CD4-positive, alpha-beta memory T cell (primary cell): Measurements from ENCODE around the gene ATP7B. TPM values are rescaled to one million over a fixed set of nuclear protein-coding genes. Genes with fewer than 3 reads are reported as not detected.

Experiments
- CTCF ChIA-PET: fragments of 350-600 bp; sonication (Branson Sonifier 250); formaldehyde crosslinking; loops from one replicate; lab custom pipeline; 2021; ENCODE audit warnings: inconsistent platforms; ENCODE audit not compliant: partially characterized antibody; lab: Charles Lee
- POLR2A ChIA-PET: fragments of 350-600 bp; sonication (Branson Sonifier 250); formaldehyde crosslinking; loops from one replicate; lab custom pipeline; 2021; ENCODE audit not compliant: partially characterized antibody; lab: Charles Lee
- DNase-seq, 5 donors: peaks; one replicate each; pipeline versions ENCODE4 v3.0.0 to v3.0.0-alpha.2; 2020 to 2022; ENCODE audit warnings: mixed read lengths in 1 of 5
- H3K27ac ChIP-seq: one replicate; pipeline ENCODE4 v1.7.0; 2013; ENCODE audit warnings: low read depth, low read length
- H3K27me3 ChIP-seq: 2 replicates; pipeline ENCODE4 v1.7.0; 2013; ENCODE audit warnings: mild to moderate bottlenecking, low read length, moderate library complexity; ENCODE audit not compliant: insufficient read depth
- H3K36me3 ChIP-seq: 2 replicates; pipeline ENCODE4 v1.7.0; 2013; ENCODE audit warnings: mild to moderate bottlenecking, low read length, moderate library complexity; ENCODE audit not compliant: insufficient read depth
- H3K4me1 ChIP-seq: 2 replicates; pipeline ENCODE4 v1.7.0; 2013; ENCODE audit warnings: mild to moderate bottlenecking, low read length, moderate library complexity; ENCODE audit not compliant: insufficient read depth
- H3K4me3 ChIP-seq, 2 donors: one replicate each; pipeline ENCODE4 v1.7.0; 2013; ENCODE audit warnings: low read length in 2 of 2, mild to moderate bottlenecking in 1 of 2
- H3K9me3 ChIP-seq, 2 donors: one replicate each; pipeline ENCODE4 v1.7.0; 2013; ENCODE audit warnings: low read length in 2 of 2, control low read depth in 1 of 2; ENCODE audit not compliant: control insufficient read depth in 1 of 2
- H3K27ac Mint-ChIP-seq, 7 donors: one replicate each; pipeline ENCODE4 v1.8.0; 2020 to 2021; ENCODE audit warnings: mixed read lengths in 7 of 7, mild to moderate bottlenecking in 6 of 7, inconsistent platforms in 3 of 7, moderate library complexity in 3 of 7
- H3K27me3 Mint-ChIP-seq, 2 donors: one replicate each; pipeline ENCODE4 v1.8.0; 2020 to 2021; ENCODE audit warnings: mixed read lengths in 2 of 2
- H3K36me3 Mint-ChIP-seq, 2 donors: one replicate each; pipeline ENCODE4 v1.8.0; 2020 to 2021; ENCODE audit warnings: mixed read lengths in 2 of 2, inconsistent platforms in 1 of 2, mild to moderate bottlenecking in 1 of 2
- H3K4me1 Mint-ChIP-seq, 4 donors: one replicate each; pipeline ENCODE4 v1.8.0; 2020 to 2021; ENCODE audit warnings: mixed read lengths in 4 of 4, mild to moderate bottlenecking in 1 of 4
- H3K4me3 Mint-ChIP-seq, 8 donors: one replicate each; pipeline ENCODE4 v1.8.0; 2020 to 2021; ENCODE audit warnings: mixed read lengths in 8 of 8, mild to moderate bottlenecking in 7 of 8, moderate library complexity in 6 of 8, inconsistent platforms in 3 of 8
- H3K9me3 Mint-ChIP-seq, 8 donors: one replicate each; pipeline ENCODE4 v1.8.0; 2020 to 2021; ENCODE audit warnings: mixed read lengths in 8 of 8, mild to moderate bottlenecking in 5 of 8, inconsistent platforms in 3 of 8, moderate library complexity in 1 of 8
- intact Hi-C: fragments of 100-400 bp; cut with micrococcal nuclease; formaldehyde crosslinking; loops from one replicate; pipeline ENCODE4 v1.15.1; 2023
- polyA plus RNA-seq, 2 donors: library from polyadenylated mRNA; unstranded; fragments of 300-500 nt; fragmentation: Illumina TruSeq; gene quantifications; one replicate each; pipeline ENCODE4 v1.2.3, GENCODE V29; 2021
- total RNA-seq, 2 experiments: library from RNA; stranded (reverse); gene quantifications; one replicate each; pipeline ENCODE4 v1.2.3, GENCODE V29; 2021

The ATP7B gene
- total and polyA plus RNA-seq, 4 experiments from 2014 or later: 0.28 to 1.4 (median 0.87) TPM

- ChIA-PET CTCF (no interaction called here), POLR2A (no interaction called here)
- peaks cover 23 to 32% (median 28%) of the 10 kb centered on the region in 4 donors for H3K4me1 Mint-ChIP-seq
- H3K27me3 Mint-ChIP-seq: no peaks in the 10 kb centered on the region
- Histone ChIP-seq H3K4me3 (no peak within 1 kb of the TSS), H3K36me3 (peaks cover 30% of the 10 kb centered on the region), H3K27me3 (no peaks in the 10 kb centered on the region), H3K9me3 (no peaks in the 10 kb centered on the region), H3K4me1 (peaks cover 4% of the 10 kb centered on the region), H3K27ac (no peak within 1 kb of the TSS)
- peaks cover 82 to 83% of the 10 kb centered on the region in 2 donors for H3K36me3 Mint-ChIP-seq
- no peak for DNase-seq
- no peak within 1 kb of the TSS for H3K4me3 Mint-ChIP-seq
- intact Hi-C loops: no loop called here
- peaks cover 0 to 8% (median 3%) of the 10 kb centered on the region in 8 donors for H3K9me3 Mint-ChIP-seq
- no peak within 1 kb of the TSS for H3K27ac Mint-ChIP-seq
Observed at GRCh38 chr13:52024481-52024880, 13.2 kb upstream of the ATP7B start, which contains the start of gene UTP14C. Gene UTP14C, plus strand, starts transcription at chr13:52024691. Its CDS starts 4,114 bp downstream, at chr13:52028805.

GRCh38 chr13:52022356-52022755 is 11.1 kb upstream of the ATP7B start:
- no peak overlapping the region for H3K27ac ChIP-seq
- H3K36me3 Mint-ChIP-seq: peaks cover 72 to 82% of the 10 kb centered on the region in 2 donors
- peaks cover 26 to 36% (median 34%) of the 10 kb centered on the region in 4 donors for H3K4me1 Mint-ChIP-seq
- H3K9me3 ChIP-seq: no peaks in the 10 kb centered on the region
- H3K9me3 Mint-ChIP-seq: peaks cover 0 to 6% (median 3%) of the 10 kb centered on the region in 8 donors
- H3K27me3 ChIP-seq: no peaks in the 10 kb centered on the region
- no peak overlapping the region for H3K4me3 Mint-ChIP-seq
- peaks cover 4% of the 10 kb centered on the region for H3K4me1 ChIP-seq
- H3K27ac Mint-ChIP-seq: no peak overlapping the region
- ChIA-PET CTCF (no interaction called here), POLR2A (no interaction called here)
- H3K36me3 ChIP-seq: peaks cover 30% of the 10 kb centered on the region
- no peak for DNase-seq
- no peaks in the 10 kb centered on the region for H3K27me3 Mint-ChIP-seq
- intact Hi-C loops: no loop called here
- no peak overlapping the region for H3K4me3 ChIP-seq

GRCh38 chr13:52020191-52020590 is 8.9 kb upstream of the ATP7B start:
- Histone ChIP-seq H3K4me1 (no peaks in the 10 kb centered on the region), H3K9me3 (no peaks in the 10 kb centered on the region), H3K27ac (no peak overlapping the region), H3K36me3 (peaks cover 21% of the 10 kb centered on the region), H3K4me3 (no peak overlapping the region), H3K27me3 (no peaks in the 10 kb centered on the region)
- H3K27ac Mint-ChIP-seq: no peak overlapping the region
- DNase-seq: no peak
- intact Hi-C loops: no loop called here
- CTCF ChIA-PET: no interaction called here
- peaks cover 22 to 31% (median 28%) of the 10 kb centered on the region in 4 donors for H3K4me1 Mint-ChIP-seq
- H3K27me3 Mint-ChIP-seq: no peaks in the 10 kb centered on the region
- POLR2A ChIA-PET: no interaction called here
- H3K9me3 Mint-ChIP-seq: peaks cover 0 to 1% (median 0%) of the 10 kb centered on the region in 8 donors
- H3K36me3 Mint-ChIP-seq: peaks cover 65 to 75% of the 10 kb centered on the region in 2 donors
- no peak overlapping the region for H3K4me3 Mint-ChIP-seq

GRCh38 chr13:52016296-52016695 is 5.0 kb upstream of the ATP7B start:
- Histone ChIP-seq H3K4me1 (peaks cover 17% of the 10 kb centered on the region), H3K4me3 (no peak overlapping the region), H3K27me3 (no peaks in the 10 kb centered on the region), H3K27ac (no peak overlapping the region), H3K36me3 (peaks cover 9% of the 10 kb centered on the region), H3K9me3 (no peaks in the 10 kb centered on the region)
- ChIA-PET CTCF (no interaction called here), POLR2A (interaction anchor here (0.6 kb wide), 1 partner anchor 119 kb away, joined by 3 read pairs; no protein-coding TSS in a partner anchor)
- H3K27me3 Mint-ChIP-seq: peaks cover 0 to under 1% of the 10 kb centered on the region in 2 donors
- H3K9me3 Mint-ChIP-seq: no peaks in the 10 kb centered on the region
- no peak for DNase-seq
- intact Hi-C loops: no loop called here
- no peak overlapping the region for H3K4me3 Mint-ChIP-seq
- peaks cover 21 to 43% (median 33%) of the 10 kb centered on the region in 4 donors for H3K4me1 Mint-ChIP-seq
- H3K27ac Mint-ChIP-seq: no peak overlapping the region
- peaks cover 41 to 56% of the 10 kb centered on the region in 2 donors for H3K36me3 Mint-ChIP-seq

GRCh38 chr13:52012512-52012836 is 1.2 kb upstream of the ATP7B start:
- peaks cover 4 to 22% of the 10 kb centered on the region in 2 donors for H3K27me3 Mint-ChIP-seq
- peak overlapping the region; percentile 87 to 98 (median 97) for H3K27ac Mint-ChIP-seq
- Histone ChIP-seq H3K4me1 (peaks cover 22% of the 10 kb centered on the region), H3K4me3 (peak overlapping the region; percentile 71 to 92), H3K36me3 (no peaks in the 10 kb centered on the region), H3K27ac (peak overlapping the region; percentile 52), H3K27me3 (peaks cover 8% of the 10 kb centered on the region), H3K9me3 (no peaks in the 10 kb centered on the region)
- peak overlapping the region; percentile 96 to 100 (median 100) for H3K4me3 Mint-ChIP-seq
- peaks cover 15 to 24% of the 10 kb centered on the region in 2 donors for H3K36me3 Mint-ChIP-seq
- H3K4me1 Mint-ChIP-seq: peaks cover 17 to 50% (median 27%) of the 10 kb centered on the region in 4 donors
- no peaks in the 10 kb centered on the region for H3K9me3 Mint-ChIP-seq
- POLR2A ChIA-PET: interaction anchor here (1.0 to 2.7 kb wide), 8 partner anchors 10 to 640 kb away, joined by 3 to 18 read pairs (median 5); partner anchors contain the start of genes INTS6, NEK3 and SUGT1
- CTCF ChIA-PET: interaction anchor here (1.4 to 4.0 kb wide), 4 partner anchors 11 to 173 kb away, joined by 3 to 42 read pairs (median 6); partner anchors contain the start of gene NEK5
- DNase-seq: no peak
- intact Hi-C loops: loop anchor here (1.0 to 5.0 kb wide), 11 partner anchors 70 to 640 kb away; partner anchors contain the start of genes CKAP2, INTS6, NEK3 and SUGT1

- H3K27ac Mint-ChIP-seq: peak within 1 kb of the TSS; percentile 87 to 98 (median 97)
- H3K4me3 ChIP-seq: peak within 1 kb of the TSS; percentile 71 to 92
- H3K4me3 Mint-ChIP-seq: peak within 1 kb of the TSS; percentile 96 to 100 (median 100)
- peaks cover 4 to 24% of the 10 kb centered on the region in 2 donors for H3K27me3 Mint-ChIP-seq
- H3K4me1 ChIP-seq: peaks cover 22% of the 10 kb centered on the region
- H3K27ac ChIP-seq: peak within 1 kb of the TSS; percentile 52
- H3K4me1 Mint-ChIP-seq: peaks cover 14 to 44% (median 23%) of the 10 kb centered on the region in 4 donors
- no peaks in the 10 kb centered on the region for H3K9me3 ChIP-seq
- intact Hi-C loops: loop anchor here (1.0 to 5.0 kb wide), 11 partner anchors 70 to 640 kb away; partner anchors contain the start of genes CKAP2, INTS6, NEK3 and SUGT1
- no peaks in the 10 kb centered on the region for H3K9me3 Mint-ChIP-seq
- H3K36me3 ChIP-seq: no peaks in the 10 kb centered on the region
- peaks cover 11 to 20% of the 10 kb centered on the region in 2 donors for H3K36me3 Mint-ChIP-seq
- POLR2A ChIA-PET: interaction anchor here (1.0 to 2.7 kb wide), 9 partner anchors 9 to 640 kb away, joined by 3 to 18 read pairs (median 5); partner anchors contain the start of genes INTS6, NEK3 and SUGT1
- CTCF ChIA-PET: interaction anchor here (1.4 to 4.0 kb wide), 4 partner anchors 11 to 173 kb away, joined by 3 to 42 read pairs (median 6); partner anchors contain the start of gene NEK5
- peaks cover 8% of the 10 kb centered on the region for H3K27me3 ChIP-seq
- peak; percentile 99 for DNase-seq
Observed at GRCh38 chr13:52011632-52012511, 622 bp upstream of the ATP7B start, which contains the start of gene ALG11. Gene ALG11, plus strand, starts transcription at chr13:52012398. Its CDS starts 21 bp downstream, at chr13:52012419.
